Measurements from ENCODE around the gene HIVEP3. TPM values are rescaled to one million over a fixed set of nuclear protein-coding genes. Genes with fewer than 3 reads are reported as not detected.
"Not testable (repeated sequence)": the region's sequence is repeated elsewhere in the genome, so short reads cannot be mapped to it uniquely, and the experiment has no call there.

The HIVEP3 gene
- total RNA-seq, 1 donor from 2014 or later = 0.85 TPM

DNA sequence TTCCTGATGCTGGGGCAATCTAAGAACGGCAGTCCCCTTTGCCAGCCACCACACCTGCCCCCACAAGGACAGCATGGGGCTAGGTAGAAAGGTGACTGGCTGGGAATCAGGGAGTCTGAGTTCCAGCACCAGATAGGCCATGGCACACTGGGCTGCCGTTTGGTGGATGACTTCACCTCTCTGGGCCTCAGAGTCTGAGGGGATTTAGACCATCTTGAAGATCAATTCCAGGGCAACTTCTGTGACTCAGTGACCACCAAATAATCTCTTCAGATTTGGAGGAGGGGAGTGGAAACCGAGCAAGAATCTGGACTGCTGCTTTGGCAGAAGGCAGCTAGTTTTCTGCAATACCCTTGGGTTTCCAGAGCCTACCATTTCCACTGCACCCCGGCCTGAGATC, 342.1 kb downstream of the HIVEP3 start:
- no peak for DNase-seq

DNA sequence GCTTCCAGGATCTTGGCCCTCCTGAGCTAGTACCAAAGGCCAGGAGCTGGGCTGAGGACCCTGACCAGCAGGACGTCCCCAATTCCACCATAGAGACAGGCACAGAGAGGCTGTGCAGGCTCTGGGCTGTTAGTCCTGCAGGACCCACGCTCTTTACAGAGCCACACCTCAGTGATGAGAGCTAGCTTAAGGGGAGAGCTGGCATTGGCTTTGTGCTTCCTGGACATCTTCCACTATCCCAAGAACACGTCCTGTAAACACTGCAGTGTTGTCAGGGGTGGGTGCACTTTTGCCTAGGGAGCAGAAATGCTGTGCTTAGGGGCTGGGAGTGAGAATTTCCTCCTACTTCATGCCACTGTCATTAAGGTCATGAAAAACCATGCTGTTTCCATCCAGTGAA, 342.5 kb downstream of the HIVEP3 start:
- DNase-seq = no peak

- DNase-seq = no peak
These were observed 343.9 kb downstream of the HIVEP3 start for GRCh38 chr1:41574842-41575241.

DNA sequence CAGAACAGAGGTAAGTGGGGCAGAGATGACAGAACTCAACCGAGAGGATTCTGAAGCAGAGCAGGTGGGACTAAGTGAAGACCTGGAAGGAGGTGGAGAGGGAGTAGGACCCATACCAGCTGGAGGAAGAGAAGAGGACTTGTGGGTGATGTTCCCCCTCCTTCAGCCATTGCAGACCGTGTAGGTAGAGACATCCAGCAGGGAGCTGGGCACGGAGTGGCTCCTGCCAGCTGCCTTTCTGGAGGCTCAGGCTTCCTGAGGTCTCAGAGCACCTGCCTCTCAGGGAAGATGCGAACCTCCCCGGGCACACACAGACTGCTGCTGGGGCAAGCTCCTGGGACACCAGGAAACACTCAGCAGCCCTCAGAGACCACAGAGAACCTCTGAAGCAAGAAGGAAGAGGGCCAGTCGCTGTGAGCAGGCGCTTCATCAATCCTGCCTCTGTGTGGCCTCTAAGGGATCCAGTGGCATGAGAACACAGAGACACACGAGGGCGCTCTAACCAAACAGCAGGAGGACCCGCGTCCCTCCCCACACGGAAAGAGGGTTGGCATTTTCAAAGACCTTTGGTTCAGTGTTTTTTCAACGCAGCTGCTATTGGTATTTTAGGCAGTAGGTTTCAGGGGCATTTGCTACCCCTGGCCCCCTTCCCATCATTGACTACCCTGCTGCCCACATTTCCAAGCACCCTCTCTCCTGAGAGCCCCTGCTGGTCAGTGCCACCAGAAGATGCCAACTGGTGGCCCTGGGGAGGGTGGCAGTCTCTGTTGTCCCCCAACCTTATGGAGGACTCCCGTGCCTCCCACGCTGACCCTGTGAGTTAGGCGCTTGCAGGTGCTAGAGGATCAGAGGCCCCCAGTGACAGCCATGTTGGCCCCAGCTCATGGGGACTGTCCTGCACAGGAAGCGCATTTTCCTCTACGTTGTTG, 344.7 kb downstream of the HIVEP3 start:
- peak; percentile 88 for DNase-seq

DNA sequence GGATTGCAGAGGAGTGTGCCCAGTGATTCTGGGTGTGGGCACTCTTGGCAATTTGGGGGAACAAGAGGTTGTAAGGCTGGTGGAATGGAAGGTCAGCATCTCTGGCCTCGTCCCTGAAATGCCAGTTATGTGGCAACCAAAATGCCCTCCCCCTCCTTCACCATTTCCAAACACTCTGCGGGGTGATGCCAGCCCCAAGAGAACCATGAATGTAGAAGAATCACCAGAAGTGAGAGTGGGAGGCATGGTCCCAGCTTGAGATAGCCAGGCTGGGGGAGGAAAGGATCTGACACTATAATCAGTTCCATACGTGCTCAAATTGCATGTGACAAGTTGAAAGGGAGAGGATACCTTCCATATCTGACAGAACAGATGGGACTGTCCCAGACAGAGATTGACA, 345.5 kb downstream of the HIVEP3 start:
- no peak for DNase-seq

DNA sequence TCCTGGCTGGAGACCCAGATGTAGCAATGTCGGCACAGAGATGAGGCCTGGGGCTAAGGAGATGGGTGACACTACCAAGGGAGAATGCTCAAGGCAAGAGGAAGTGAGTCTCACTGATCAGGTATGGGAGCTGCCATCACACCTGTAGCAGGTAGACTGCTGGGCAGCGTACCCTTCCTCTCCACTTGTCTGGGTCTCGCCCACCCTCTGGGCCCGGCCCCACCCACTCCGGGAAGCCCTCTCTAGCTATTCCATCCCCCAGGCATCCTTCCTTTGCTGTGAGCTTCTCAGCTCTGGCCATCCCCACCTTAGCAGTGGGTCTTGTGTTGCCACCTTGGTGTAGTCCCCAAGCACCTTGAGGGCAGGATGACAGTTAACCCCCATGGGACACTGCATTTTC, 346.5 kb downstream of the HIVEP3 start:
- DNase-seq = no peak

GRCh38 chr1:41571041-41571440, 347.7 kb downstream of the HIVEP3 start:
- no peak for DNase-seq

DNA sequence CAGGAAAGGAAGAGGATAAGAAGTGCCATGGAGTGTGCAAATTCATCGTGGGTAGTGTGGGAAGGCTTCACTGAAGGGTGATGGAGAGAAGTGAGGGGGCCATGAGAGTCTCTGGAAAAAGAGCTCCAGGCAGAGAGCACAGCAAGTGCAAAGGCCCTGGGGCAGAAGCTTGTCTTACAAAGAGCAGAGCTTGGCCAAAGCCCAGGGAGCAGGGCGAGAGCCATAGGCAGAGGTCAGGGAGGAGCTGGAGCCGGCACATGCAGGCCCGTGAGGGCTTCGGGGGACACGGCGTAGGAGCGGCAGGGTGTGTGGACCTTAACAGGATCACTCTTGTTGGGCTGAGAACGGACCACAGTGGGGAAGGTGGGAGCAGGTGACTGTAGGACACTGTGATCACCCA, 350.5 kb downstream of the HIVEP3 start:
- DNase-seq = no peak

DNA sequence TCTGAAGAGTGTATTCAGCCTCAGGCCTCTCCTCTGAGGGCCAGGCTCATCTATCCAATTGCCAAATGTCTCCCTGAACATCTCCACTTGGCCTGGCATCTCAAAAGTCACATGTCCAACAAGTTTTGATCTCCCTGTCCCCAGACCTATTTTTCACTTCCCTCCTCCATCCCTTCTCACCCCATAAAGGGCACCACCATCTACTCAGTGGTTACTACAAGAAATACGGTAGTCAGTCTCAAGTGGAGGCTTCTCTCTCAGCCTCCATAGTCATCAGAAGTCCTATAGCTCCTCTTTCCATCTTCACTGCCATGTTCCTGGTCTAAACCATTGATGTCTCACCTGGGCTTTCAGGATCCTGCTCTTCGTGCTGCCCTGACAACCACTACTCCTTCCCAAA, 351.8 kb downstream of the HIVEP3 start:
- no peak for DNase-seq

DNA sequence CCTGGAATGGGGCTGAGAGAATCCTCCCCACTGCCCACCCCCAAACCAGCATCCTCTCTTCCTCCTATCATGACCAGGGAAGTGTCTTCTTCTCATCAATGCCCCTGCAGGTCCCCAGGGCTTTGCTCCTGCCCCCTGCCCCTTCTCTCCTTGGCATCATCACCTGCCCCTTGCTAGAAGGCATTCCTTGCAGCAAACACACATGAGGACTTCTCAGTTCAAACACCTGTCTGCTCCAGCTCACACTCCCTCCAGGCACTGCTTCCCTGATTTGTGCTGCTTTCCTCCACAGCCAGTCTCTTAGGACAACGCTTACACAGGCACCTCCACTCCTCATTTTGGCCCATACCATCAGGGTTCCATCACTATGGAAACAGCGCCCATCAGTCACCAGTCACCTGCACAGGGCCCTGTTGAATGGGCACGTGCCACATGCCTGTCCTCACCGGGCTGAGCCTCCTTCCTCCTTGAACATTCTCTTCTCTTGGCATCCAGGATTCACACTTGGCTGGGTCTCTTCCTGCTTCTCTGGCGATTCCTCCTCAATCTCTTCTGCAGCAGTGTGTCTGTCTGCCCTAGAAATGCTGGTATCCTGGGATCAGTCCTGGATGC, 352.3 kb downstream of the HIVEP3 start:
- DNase-seq = no peak

DNA sequence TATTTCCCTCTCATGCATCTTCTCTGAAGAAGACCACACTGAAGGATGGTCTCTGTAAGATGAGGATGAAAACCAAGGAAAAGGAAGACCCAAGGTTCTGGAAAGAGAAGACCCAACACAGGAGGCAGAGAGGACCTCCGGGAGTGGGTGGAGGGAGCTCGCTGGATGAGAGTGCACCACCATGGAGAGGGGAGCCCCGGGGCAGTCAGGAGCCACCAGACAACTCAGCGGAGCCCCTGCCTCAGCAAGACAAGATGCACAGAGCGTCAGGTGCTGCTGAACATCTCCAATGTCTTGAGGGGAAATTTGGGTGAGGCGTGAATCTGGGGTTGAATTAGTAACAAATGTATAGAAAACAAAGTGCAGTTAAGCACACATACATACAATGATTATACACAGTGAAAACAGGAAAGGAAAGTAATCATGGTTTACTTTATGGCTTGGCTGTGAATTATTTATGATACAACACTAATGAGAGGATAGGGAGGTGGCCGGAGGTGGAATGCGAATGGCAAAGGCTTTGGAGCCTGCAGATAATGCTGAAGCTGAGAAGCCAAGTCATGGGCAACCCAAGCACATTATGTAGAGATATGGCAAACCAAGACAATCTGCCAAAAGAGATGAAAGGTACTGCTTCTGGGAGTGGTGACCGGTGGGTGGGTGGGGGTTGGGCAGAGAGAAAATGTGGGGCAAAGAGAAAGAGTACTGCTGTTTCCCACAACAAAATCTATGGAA, 353.8 kb downstream of the HIVEP3 start:
- DNase-seq = no peak

- no peak for DNase-seq
These were observed 356.4 kb downstream of the HIVEP3 start for GRCh38 chr1:41562328-41562727.

GRCh38 chr1:41560931-41561330, 357.8 kb downstream of the HIVEP3 start:
- no peak for DNase-seq

GRCh38 chr1:41560496-41560895, 358.2 kb downstream of the HIVEP3 start:
- DNase-seq = no peak

- DNase-seq = no peak
These were observed 359.4 kb downstream of the HIVEP3 start for GRCh38 chr1:41559331-41559730.

DNA sequence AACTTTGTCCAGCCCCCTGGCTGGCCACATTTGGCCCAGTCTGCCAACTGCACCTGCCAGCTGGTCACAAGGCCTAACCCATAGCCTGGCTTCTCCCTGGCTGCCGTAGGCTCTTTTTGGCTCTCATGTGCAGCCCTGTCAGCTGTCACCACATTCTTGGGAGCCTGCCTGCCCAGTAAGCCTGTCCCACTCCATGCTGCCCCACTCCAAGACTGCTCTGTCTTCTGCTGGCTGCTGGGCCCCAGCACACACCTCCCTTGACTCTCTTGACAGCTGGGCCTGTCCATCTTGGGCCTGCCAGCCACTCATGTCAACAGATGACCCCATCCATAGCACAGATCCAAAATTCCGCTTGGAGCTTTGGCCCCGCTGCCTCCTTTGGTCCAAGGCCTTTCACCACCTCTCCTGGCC, 360.0 kb downstream of the HIVEP3 start:
- DNase-seq = no peak

DNA sequence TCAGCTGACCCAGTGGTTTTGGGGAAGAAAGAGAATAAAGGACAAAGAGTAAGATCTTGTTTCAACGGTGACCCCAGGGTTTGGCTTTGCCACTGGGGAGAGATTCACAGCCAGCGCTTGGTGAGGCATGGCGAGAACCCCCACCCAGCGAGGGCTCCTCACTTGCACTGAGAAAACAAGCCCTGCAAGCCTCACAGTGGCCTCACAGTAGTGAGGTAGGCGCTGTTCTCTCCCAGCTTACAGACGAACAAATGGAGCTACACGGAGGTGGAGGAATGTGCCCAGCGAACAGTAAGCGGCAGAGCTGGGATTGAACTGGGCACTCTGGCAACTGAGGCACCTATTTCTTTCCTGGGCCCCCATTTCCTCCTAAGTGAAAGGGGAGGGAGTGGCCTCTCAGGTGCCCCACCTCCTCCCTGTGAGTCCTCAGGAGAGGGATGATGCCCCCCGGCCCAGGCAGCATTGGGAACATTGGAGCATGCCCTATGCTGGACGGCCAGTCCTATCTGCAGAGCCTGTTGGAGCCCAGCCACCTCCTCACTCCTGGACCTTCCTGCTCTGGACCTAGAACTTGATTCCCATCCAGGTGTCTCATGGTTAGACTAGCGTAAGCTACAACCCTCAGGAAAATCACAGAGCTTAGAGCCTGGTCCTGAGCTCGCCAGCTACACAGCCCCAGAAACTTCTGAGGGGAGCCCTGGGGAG, 360.8 kb downstream of the HIVEP3 start:
- DNase-seq = no peak

DNA sequence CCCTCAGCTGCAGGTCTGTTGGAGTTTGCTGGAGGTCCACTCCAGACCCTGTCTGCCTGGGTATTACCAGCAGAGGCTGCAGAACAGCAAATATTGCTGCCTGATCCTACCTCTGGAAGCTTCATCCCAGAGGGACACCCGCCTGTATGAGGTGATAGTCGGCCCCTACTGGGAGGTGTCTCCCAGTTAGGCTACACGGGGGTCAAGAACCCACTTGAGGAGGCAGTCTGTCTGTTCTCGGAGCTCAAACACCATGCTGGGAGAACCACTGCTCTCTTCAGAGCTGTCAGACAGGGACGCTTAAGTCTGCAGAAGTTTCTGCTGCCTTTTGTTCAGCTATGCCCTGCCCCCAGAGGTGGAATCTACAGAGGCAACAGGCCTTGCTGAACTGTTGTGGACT, 364.0 kb downstream of the HIVEP3 start:
- not testable (repeated sequence) for DNase-seq

- DNase-seq = no peak
These were observed 370.8 kb downstream of the HIVEP3 start for GRCh38 chr1:41547781-41548560.

- no peak for DNase-seq
These were observed 371.4 kb downstream of the HIVEP3 start for GRCh38 chr1:41547336-41547735.

GRCh38 chr1:41546833-41547135, 371.9 kb downstream of the HIVEP3 start:
- no peak for DNase-seq

Measured in dermis blood vessel endothelial cell (primary cell).